DMS53 treated with DMSO at 0.1 percent for 48 hours (cell line): ENCODE results near the gene SKIC8.
"Not testable (repeated sequence)": the region's sequence is repeated elsewhere in the genome, so short reads cannot be mapped to it uniquely, and the experiment has no call there.

Experiments used
- DNase-seq: peaks from one replicate; lab custom pipeline; 2025; ENCODE audit not compliant: unreplicated experiment; lab: John Stamatoyannopoulos, UW

Gene SKIC8

GRCh38 chr15:78257681-78258080 lies 41.7 kb downstream of the SKIC8 start:
- no peak for DNase-seq

GRCh38 chr15:78256044-78256437 lies 43.4 kb downstream of the SKIC8 start:
- no peak for DNase-seq

- DNase-seq = no peak
These were observed 43.9 kb downstream of the SKIC8 start for GRCh38 chr15:78255421-78256043.

GRCh38 chr15:78251136-78251535 lies 48.3 kb downstream of the SKIC8 start:
- no peak for DNase-seq

GRCh38 chr15:78249131-78249530 lies 50.3 kb downstream of the SKIC8 start:
- DNase-seq = no peak

GRCh38 chr15:78247911-78248310 lies 51.5 kb downstream of the SKIC8 start:
- no peak for DNase-seq

GRCh38 chr15:78245976-78246620 lies 53.3 kb downstream of the SKIC8 start:
- DNase-seq = not testable (repeated sequence)

- not testable (repeated sequence) for DNase-seq
These were observed 54.0 kb downstream of the SKIC8 start for GRCh38 chr15:78245392-78245791.

GRCh38 chr15:78244893-78245292 lies 54.5 kb downstream of the SKIC8 start:
- no peak for DNase-seq

- no peak for DNase-seq
These were observed 55.3 kb downstream of the SKIC8 start for GRCh38 chr15:78244101-78244500.

GRCh38 chr15:78243491-78243941 lies 55.9 kb downstream of the SKIC8 start:
- no peak for DNase-seq

- no peak for DNase-seq
These were observed 56.4 kb downstream of the SKIC8 start for GRCh38 chr15:78243058-78243457.

GRCh38 chr15:78242128-78242527 lies 57.3 kb downstream of the SKIC8 start:
- no peak for DNase-seq

GRCh38 chr15:78241017-78241416 lies 58.4 kb downstream of the SKIC8 start:
- peak; percentile 23 for DNase-seq

- DNase-seq = no peak
These were observed 59.6 kb downstream of the SKIC8 start for GRCh38 chr15:78239811-78240210.

- DNase-seq = no peak
These were observed 62.3 kb downstream of the SKIC8 start for GRCh38 chr15:78237146-78237545.

GRCh38 chr15:78236491-78236890 lies 62.9 kb downstream of the SKIC8 start:
- DNase-seq = no peak

- DNase-seq = no peak
These were observed 64.8 kb downstream of the SKIC8 start, which contains the start of gene ACSBG1 for GRCh38 chr15:78234515-78235040. TSS of gene ACSBG1 (minus strand) at chr15:78234565. CDS start at chr15:78234501, 64 bp downstream.

GRCh38 chr15:78233496-78233895 lies 65.9 kb downstream of the SKIC8 start:
- no peak for DNase-seq
